Progenitor cell of endocrine pancreas (in vitro differentiated cells): ENCODE results near the gene OR51M1. TPM values are rescaled to one million over a fixed set of nuclear protein-coding genes. Genes with fewer than 3 reads are reported as not detected.

Source experiments
- DNase-seq: peaks from one replicate; pipeline ENCODE4 v3.0.0; 2021; ENCODE audit warnings: low spot score; ENCODE audit not compliant: unreplicated experiment
- H3K27ac Mint-ChIP-seq: 2 replicates; pipeline ENCODE4 v1.8.0; 2021; ENCODE audit warnings: mild to moderate bottlenecking, moderate library complexity, mixed read lengths
- H3K27me3 Mint-ChIP-seq: 2 replicates; pipeline ENCODE4 v1.8.0; 2021; ENCODE audit warnings: mixed read lengths
- H3K36me3 Mint-ChIP-seq: 2 replicates; pipeline ENCODE4 v1.8.0; 2022; ENCODE audit warnings: mixed read lengths; ENCODE audit not compliant: insufficient read depth
- H3K4me1 Mint-ChIP-seq: 2 replicates; pipeline ENCODE4 v1.8.0; 2021; ENCODE audit warnings: low read depth, mixed read lengths
- H3K4me3 Mint-ChIP-seq: 2 replicates; pipeline ENCODE4 v1.8.0; 2021; ENCODE audit warnings: low read depth, mild to moderate bottlenecking, moderate library complexity, mixed read lengths
- H3K9me3 Mint-ChIP-seq: 2 replicates; pipeline ENCODE4 v1.8.0; 2021; ENCODE audit warnings: low read depth, mixed read lengths
- CTCF ChIP-seq: fragments of 200-600 bp; sonication (generic); IDR thresholded peaks from one replicate; pipeline ENCODE4 v1.5.0; 2021; ENCODE audit warnings: antibody characterized with exemption, mild to moderate bottlenecking; ENCODE audit not compliant: unreplicated experiment
- total RNA-seq: library from RNA; stranded (reverse); gene quantifications from 2 replicates; pipeline ENCODE4 v1.2.1, GENCODE V29; 2021

OR51M1 gene
- total RNA-seq, 1 donor from 2014 or later, result not detected

- Mint-ChIP-seq H3K36me3 (no peaks in the 10 kb centered on the region), H3K4me3 (no peak overlapping the region), H3K27me3 (peaks cover 6% of the 10 kb centered on the region), H3K9me3 (no peaks in the 10 kb centered on the region), H3K27ac (no peak overlapping the region), H3K4me1 (no peaks in the 10 kb centered on the region)
- no peak for DNase-seq
- no peak for TF ChIP-seq CTCF
Measured at GRCh38 chr11:5394091-5394490, 10.5 kb downstream of the OR51M1 start.

GRCh38 chr11:5398936-5399335, 15.3 kb downstream of the OR51M1 start:
- H3K4me3 Mint-ChIP-seq, result no peak overlapping the region
- H3K27ac Mint-ChIP-seq, result no peak overlapping the region
- no peak for DNase-seq
- no peaks in the 10 kb centered on the region for H3K4me1 Mint-ChIP-seq
- no peaks in the 10 kb centered on the region for H3K36me3 Mint-ChIP-seq
- TF ChIP-seq CTCF, result no peak
- no peaks in the 10 kb centered on the region for H3K9me3 Mint-ChIP-seq
- no peaks in the 10 kb centered on the region for H3K27me3 Mint-ChIP-seq

- no peaks in the 10 kb centered on the region for H3K4me1 Mint-ChIP-seq
- no peak overlapping the region for H3K4me3 Mint-ChIP-seq
- DNase-seq, result no peak
- no peak overlapping the region for H3K27ac Mint-ChIP-seq
- no peaks in the 10 kb centered on the region for H3K36me3 Mint-ChIP-seq
- TF ChIP-seq CTCF, result no peak
- H3K27me3 Mint-ChIP-seq, result no peaks in the 10 kb centered on the region
- no peaks in the 10 kb centered on the region for H3K9me3 Mint-ChIP-seq
Measured at GRCh38 chr11:5405173-5405572, 21.6 kb downstream of the OR51M1 start.

- no peak for DNase-seq
- Mint-ChIP-seq H3K4me3 (no peak overlapping the region), H3K27ac (no peak overlapping the region)
Measured at GRCh38 chr11:5420993-5421392, 37.4 kb downstream of the OR51M1 start.

GRCh38 chr11:5421811-5422210, 38.2 kb downstream of the OR51M1 start, which contains the start of gene OR51Q1:
TSS of gene OR51Q1 (plus strand) at chr11:5422111. CDS start at chr11:5422201, 90 bp downstream.
- H3K27ac Mint-ChIP-seq, result no peak within 1 kb of the TSS
- H3K9me3 Mint-ChIP-seq, result peaks cover 4% of the 10 kb centered on the region
- no peaks in the 10 kb centered on the region for H3K27me3 Mint-ChIP-seq

More at GRCh38 chr11:5420993-5421392, 37.4 kb downstream of the OR51M1 start:
- no peak for TF ChIP-seq CTCF
- Mint-ChIP-seq H3K27me3 (no peaks in the 10 kb centered on the region), H3K4me1 (no peaks in the 10 kb centered on the region), H3K36me3 (peaks cover 1% of the 10 kb centered on the region), H3K9me3 (peaks cover 4% of the 10 kb centered on the region)

More at GRCh38 chr11:5421811-5422210, 38.2 kb downstream of the OR51M1 start, which contains the start of gene OR51Q1:
- H3K36me3 Mint-ChIP-seq, result peaks cover 1% of the 10 kb centered on the region
- no peak for TF ChIP-seq CTCF
- H3K4me1 Mint-ChIP-seq, result peaks cover 5% of the 10 kb centered on the region
- no peak within 1 kb of the TSS for H3K4me3 Mint-ChIP-seq
- DNase-seq, result no peak
